ENCODE results near the gene FBXL7. TPM values are rescaled to one million over a fixed set of nuclear protein-coding genes. Genes with fewer than 3 reads are reported as not detected.

FBXL7 gene
- total and polyA plus RNA-seq, 10 donors = 1.1 to 12.9 (median 8.3) TPM

GRCh38 chr5:15951550-15951949 is 451.6 kb downstream of the FBXL7 start:
- Histone ChIP-seq H3K9me3 (peaks cover 0 to 15% (median 0%) of the 10 kb centered on the region in 8 donors), H3K27me3 (replicated peaks in 1 of 7) (no peaks in the 10 kb centered on the region), H3K27ac (no peak overlapping the region), H3K4me1 (no peaks in the 10 kb centered on the region), H3K4me3 (no peak overlapping the region), H3K36me3 (no peaks in the 10 kb centered on the region)
- TF ChIP-seq POLR2A (IDR thresholded peaks at IDR 0.05) (no peak), POLR2AphosphoS5 (IDR thresholded peaks at IDR 0.05) (no peak), CTCF (IDR thresholded peaks at IDR 0.05 in 8 of 11, conservative IDR thresholded peaks at IDR 0.05 in 3 of 11) (no peak)
- WGBS, 5 donors = 82 to 100% (median 89%) methylated on average over 3 of the region's 3 CpGs
- DNase-seq = no peak
- intact Hi-C loops (cut with DNase I; ENCODE audit: low total_unique reads) = no loop called here

- Histone ChIP-seq H3K4me3 (no peak overlapping the region), H3K27me3 (replicated peaks in 1 of 7) (no peaks in the 10 kb centered on the region), H3K9me3 (peaks cover 0 to 17% (median 3%) of the 10 kb centered on the region in 8 donors), H3K4me1 (no peaks in the 10 kb centered on the region), H3K27ac (no peak overlapping the region), H3K36me3 (no peaks in the 10 kb centered on the region)
- intact Hi-C loops (cut with DNase I; ENCODE audit: low total_unique reads) = no loop called here
- TF ChIP-seq POLR2AphosphoS5 (IDR thresholded peaks at IDR 0.05) (no peak), POLR2A (IDR thresholded peaks at IDR 0.05) (no peak), CTCF (IDR thresholded peaks at IDR 0.05 in 8 of 11, conservative IDR thresholded peaks at IDR 0.05 in 3 of 11) (no peak)
- no peak for DNase-seq
- 82 to 91% (median 88%) methylated on average over 6 of the region's 6 CpGs for WGBS, 5 donors
These were observed 456.6 kb downstream of the FBXL7 start for GRCh38 chr5:15956622-15957021.

GRCh38 chr5:15957124-15957523 is 457.1 kb downstream of the FBXL7 start:
- no peak overlapping the region for H3K4me3 ChIP-seq
- no peak overlapping the region for H3K27ac ChIP-seq
- H3K4me1 ChIP-seq = no peaks in the 10 kb centered on the region
- H3K27me3 ChIP-seq (replicated peaks in 1 of 7) = no peaks in the 10 kb centered on the region
- peaks cover 0 to 13% (median 3%) of the 10 kb centered on the region in 8 donors for H3K9me3 ChIP-seq
- H3K36me3 ChIP-seq = no peaks in the 10 kb centered on the region
- intact Hi-C loops (cut with DNase I; ENCODE audit: low total_unique reads) = no loop called here
- no peak for DNase-seq
- WGBS, 5 donors = 61 to 76% (median 67%) methylated on average over 5 of the region's 5 CpGs
- no peak for TF ChIP-seq POLR2AphosphoS5 (IDR thresholded peaks at IDR 0.05)
- no peak for TF ChIP-seq CTCF (IDR thresholded peaks at IDR 0.05 in 8 of 11, conservative IDR thresholded peaks at IDR 0.05 in 3 of 11)
- TF ChIP-seq POLR2A (IDR thresholded peaks at IDR 0.05) = no peak

DNA sequence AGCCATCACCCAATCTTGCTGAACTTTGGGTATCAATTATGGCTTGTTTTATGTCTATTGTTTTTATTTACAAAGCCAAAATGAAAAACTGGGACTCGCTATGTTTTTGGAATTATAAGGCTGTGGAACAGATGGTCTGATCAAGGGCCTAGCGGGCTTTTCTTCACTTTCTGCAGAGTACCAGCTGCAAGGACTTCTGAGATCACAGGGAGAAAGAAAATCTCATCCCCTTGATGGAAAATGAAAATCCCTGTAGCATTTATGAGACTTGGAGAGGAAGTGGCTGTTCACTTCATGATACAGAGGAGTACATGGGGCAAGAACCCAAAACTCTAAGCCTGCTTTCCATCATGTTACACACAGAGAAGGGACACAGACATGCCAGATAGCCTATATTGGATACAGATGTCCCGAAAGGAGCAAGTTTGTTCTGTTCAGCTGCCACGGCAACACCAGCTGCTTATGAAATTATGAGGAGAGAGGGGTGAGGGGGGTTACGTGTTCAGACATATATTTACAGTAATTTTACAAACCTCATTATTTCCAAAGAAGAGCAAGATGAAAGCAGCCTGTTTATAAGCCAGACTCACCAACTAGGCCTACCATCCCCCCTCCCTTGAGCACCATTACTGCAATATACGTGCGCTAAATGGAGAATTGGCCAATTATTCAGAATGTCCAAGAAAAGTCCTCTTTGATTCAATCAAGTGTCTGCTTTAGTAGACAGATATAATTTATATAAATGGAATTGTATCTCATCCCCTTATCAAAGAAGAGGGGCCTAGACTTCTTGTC is 459.6 kb downstream of the FBXL7 start:
- TF ChIP-seq CTCF (IDR thresholded peaks at IDR 0.05 in 8 of 11, conservative IDR thresholded peaks at IDR 0.05 in 3 of 11) (no peak), POLR2AphosphoS5 (IDR thresholded peaks at IDR 0.05) (no peak), POLR2A (IDR thresholded peaks at IDR 0.05) (no peak)
- H3K4me3 ChIP-seq = no peak overlapping the region
- WGBS, 5 donors = 88 to 90% (median 89%) methylated on average over 7 of the region's 7 CpGs
- H3K27me3 ChIP-seq (replicated peaks in 1 of 7) = no peaks in the 10 kb centered on the region
- peaks cover 0 to 13% (median 2%) of the 10 kb centered on the region in 8 donors for H3K9me3 ChIP-seq
- intact Hi-C loops (cut with DNase I; ENCODE audit: low total_unique reads) = no loop called here
- H3K36me3 ChIP-seq = no peaks in the 10 kb centered on the region
- no peak for DNase-seq
- H3K4me1 ChIP-seq = no peaks in the 10 kb centered on the region
- no peak overlapping the region for H3K27ac ChIP-seq

All from spleen (tissue), 11 donors.